ENCODE results near the gene SFRP2. TPM values are rescaled to one million over a fixed set of nuclear protein-coding genes. Genes with fewer than 3 reads are reported as not detected.
A peak's percentile ranks its signal among the peaks of the same experiment; 100 is the strongest.

Gene SFRP2
- total RNA-seq, 4 donors from 2014 or later, result 9.4 to 34.7 (median 22.8) TPM

DNA sequence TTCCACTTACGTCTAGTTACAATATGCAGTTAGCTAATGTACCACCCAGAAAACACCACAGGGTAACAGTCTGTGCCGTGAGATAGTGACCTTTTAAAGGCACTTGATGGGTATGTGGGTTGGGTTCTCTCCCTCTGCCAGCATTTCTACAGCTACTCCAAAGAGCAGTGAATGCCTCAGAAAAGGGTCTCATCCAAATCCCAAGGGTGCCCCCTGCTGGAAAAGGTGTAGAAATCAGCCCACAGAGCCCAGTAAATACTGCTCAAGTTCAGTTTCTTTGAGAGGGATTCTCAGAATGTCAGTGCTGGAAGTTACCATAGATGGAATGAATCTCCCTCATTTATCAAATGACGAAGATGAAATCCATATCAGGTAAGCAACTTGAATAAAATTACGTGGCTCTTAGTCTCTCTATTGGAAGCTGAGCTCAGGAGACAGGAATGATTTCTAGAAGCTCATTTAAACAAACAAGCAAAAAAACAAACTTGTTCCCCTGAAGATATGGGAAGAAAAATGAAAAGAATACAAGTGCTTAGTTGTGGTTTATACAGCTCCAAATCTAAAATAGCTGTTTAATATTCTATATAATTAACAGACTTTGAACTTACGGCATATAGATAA lies 38.6 kb downstream of the SFRP2 start:
- TF ChIP-seq, protein P1, sequence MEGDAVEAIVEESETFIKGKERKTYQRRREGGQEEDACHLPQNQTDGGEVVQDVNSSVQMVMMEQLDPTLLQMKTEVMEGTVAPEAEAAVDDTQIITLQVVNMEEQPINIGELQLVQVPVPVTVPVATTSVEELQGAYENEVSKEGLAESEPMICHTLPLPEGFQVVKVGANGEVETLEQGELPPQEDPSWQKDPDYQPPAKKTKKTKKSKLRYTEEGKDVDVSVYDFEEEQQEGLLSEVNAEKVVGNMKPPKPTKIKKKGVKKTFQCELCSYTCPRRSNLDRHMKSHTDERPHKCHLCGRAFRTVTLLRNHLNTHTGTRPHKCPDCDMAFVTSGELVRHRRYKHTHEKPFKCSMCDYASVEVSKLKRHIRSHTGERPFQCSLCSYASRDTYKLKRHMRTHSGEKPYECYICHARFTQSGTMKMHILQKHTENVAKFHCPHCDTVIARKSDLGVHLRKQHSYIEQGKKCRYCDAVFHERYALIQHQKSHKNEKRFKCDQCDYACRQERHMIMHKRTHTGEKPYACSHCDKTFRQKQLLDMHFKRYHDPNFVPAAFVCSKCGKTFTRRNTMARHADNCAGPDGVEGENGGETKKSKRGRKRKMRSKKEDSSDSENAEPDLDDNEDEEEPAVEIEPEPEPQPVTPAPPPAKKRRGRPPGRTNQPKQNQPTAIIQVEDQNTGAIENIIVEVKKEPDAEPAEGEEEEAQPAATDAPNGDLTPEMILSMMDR (IDR thresholded peaks at IDR 0.05), result no peak
- ATAC-seq (ENCODE audit: low FRiP score) (peak; percentile 97), DNase-seq (ENCODE audit: low spot score) (no peak)

DNA sequence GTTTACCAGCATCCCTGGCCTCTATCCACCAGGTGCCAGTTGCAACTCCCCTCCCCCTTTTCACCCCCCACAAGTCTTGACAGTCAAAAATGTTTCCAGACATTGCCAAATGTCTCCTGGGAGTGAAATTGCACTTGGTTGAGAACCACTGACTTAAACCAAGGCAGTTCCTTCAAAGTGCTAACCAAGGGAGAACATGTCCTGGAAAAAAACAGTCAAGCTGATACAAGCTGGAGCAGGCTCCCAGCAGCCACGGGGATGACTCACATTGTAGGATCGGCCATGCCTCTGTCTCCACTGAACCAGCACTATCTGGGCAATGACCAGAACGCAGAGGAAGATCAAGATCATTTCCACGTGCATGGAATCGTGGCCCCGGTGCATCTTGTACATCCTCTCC lies 40.5 kb downstream of the SFRP2 start:
- no peak for DNase-seq (ENCODE audit: low spot score)
- peak; percentile 86 for ATAC-seq (ENCODE audit: low FRiP score)
- TF ChIP-seq, protein P1 (IDR thresholded peaks at IDR 0.05), result no peak

DNA sequence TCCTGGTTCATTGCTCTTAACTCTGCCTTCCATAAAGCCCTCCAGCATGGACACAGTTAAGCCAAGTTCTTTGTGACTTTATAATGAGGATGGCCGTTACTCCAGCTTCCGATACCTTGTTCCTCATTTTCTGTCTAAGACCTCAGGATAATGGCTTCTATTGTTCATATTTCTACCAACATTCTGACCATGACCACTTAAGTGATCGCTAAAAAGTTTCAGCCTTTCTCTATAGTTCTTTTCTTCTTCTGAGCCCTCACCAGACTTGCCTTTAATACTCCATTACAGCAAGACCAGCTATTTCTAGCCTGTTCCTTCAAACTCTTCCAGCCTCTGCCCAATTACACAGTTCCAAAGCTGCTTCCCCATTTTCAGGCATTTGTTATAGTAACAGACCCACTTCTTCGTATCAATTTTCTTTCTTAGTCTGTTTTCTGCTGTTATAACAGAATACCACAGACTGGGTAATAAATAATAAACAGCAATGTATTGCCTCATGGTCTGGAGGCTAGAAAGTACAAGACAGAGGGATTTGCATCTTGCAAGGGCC lies 41.4 kb downstream of the SFRP2 start:
- TF ChIP-seq, protein P1 (IDR thresholded peaks at IDR 0.05), result no peak
- no peak for DNase-seq (ENCODE audit: low spot score)
- no peak for ATAC-seq (ENCODE audit: low FRiP score)

DNA sequence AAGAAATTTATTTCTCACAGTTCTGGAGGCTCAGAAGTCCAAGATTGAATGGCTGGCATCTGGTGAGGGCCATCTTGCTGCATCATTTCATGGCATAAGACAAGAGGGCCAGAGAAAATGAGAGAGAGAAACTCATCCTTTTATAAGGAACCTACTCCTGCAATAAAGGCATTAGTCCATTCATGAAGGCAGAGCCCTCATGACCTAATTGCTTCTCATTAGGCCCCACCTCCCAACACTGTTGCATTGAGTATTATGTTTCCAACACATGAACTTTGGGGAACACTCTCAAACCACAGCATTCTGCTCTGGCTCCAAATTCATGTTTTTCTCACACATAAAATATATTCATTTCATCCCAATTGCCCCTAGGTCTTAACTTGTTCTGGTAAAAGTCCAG lies 43.2 kb downstream of the SFRP2 start:
- DNase-seq (ENCODE audit: low spot score) (no peak), ATAC-seq (ENCODE audit: low FRiP score) (no peak)
- TF ChIP-seq, protein P1 (IDR thresholded peaks at IDR 0.05), result no peak

DNA sequence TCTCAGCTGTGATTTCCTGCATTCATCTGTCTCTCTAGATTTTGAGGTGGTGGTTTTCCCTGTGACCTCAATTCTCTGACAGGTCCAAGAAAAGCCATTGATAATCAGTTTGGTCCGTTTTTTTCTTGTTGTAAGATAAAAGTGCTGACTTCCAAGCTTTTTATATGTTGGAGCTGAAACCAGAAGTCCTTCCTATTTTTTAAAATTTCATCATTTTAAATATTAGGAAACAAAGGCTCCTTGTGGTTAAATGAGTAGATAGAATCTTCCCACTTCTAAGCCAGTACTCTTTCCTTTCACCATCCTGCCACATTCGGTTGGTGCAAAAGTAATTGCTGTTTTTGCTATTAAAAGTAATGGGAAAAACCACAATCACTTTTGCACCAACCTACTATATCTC lies 47.3 kb downstream of the SFRP2 start:
- DNase-seq (ENCODE audit: low spot score), result no peak
- TF ChIP-seq, protein P1 (IDR thresholded peaks at IDR 0.05), result no peak
- no peak for ATAC-seq (ENCODE audit: low FRiP score)

DNA sequence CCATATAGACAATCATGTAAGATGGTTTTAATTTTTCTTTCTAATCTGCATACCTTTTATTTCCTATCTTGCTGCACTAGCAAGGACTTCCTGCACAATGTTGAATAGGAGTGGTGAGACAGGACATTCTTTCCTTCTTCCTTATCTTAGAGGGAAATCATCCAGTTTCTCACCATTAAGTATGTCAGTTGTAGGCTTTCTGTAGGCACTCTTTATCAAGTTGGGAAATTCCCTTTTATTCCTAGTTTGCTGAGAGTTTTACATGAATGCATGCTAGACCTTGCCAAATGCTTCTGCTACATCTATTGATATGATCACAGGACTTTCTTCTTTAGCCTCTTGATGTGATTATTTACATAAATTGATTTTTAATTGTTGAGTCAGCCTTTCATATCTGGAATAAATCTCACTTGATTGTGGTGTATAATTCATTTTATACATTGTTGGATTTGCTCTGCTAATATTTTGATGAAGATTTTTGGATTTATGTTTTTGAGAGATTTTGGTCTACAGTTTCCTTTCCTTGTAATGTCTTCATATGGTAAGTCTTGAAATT lies 52.9 kb downstream of the SFRP2 start:
- DNase-seq (ENCODE audit: low spot score) (no peak), ATAC-seq (ENCODE audit: low FRiP score) (no peak)
- TF ChIP-seq, protein P1 (IDR thresholded peaks at IDR 0.05), result no peak
